HG02852 (cell line): ENCODE results near the gene MYO10.
"Not testable (repeated sequence)": the region's sequence is repeated elsewhere in the genome, so short reads cannot be mapped to it uniquely, and the experiment has no call there.

ENCODE experiments used
- ATAC-seq: cut with Tn5 transposase; IDR thresholded peaks from one replicate; pipeline ENCODE4 v1.9.1; 2021; ENCODE audit warnings: mild to moderate bottlenecking, moderate library complexity; ENCODE audit not compliant: unreplicated experiment

Gene MYO10

DNA sequence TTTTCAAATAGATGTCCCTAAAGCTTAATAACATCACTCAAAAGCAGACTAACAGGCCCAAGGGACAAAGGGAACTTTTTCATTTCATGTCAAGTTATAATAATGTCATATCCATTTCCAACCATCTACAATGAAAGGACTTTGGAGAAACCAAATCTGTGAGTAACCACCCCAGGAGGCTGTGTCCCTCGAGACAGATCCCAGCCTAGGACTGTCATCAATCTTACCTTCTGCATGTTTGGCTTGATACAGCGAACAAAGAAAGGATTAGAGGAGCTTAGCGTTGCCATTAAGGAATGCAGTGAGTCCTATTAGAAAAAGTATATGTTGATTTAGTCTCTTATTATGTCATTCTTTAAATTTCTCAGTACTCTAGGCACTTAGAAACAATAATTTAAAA is 181.5 kb downstream of the MYO10 start:
- ATAC-seq: no peak

GRCh38 chr5:16754086-16754485 is 182.0 kb downstream of the MYO10 start:
- no peak for ATAC-seq

DNA sequence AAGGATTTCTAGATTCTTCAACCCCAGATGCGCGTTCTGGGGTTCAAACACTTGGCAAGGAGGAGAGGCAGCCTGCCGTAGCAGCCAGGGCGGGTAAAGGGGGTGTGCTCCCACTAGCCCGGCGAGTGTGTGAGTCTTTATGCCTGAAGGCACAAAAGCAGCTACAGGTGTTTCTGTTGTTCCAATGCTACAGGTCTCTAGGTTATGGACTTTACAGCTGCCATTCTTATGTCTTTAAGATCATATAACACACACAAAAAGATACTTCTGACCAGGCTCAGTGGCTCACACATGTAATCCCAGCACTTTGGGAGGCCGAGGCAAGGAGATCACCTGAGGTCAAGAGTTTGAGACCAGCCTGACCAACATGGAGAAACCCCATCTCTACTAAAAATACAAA is 185.6 kb downstream of the MYO10 start:
- no peak for ATAC-seq

DNA sequence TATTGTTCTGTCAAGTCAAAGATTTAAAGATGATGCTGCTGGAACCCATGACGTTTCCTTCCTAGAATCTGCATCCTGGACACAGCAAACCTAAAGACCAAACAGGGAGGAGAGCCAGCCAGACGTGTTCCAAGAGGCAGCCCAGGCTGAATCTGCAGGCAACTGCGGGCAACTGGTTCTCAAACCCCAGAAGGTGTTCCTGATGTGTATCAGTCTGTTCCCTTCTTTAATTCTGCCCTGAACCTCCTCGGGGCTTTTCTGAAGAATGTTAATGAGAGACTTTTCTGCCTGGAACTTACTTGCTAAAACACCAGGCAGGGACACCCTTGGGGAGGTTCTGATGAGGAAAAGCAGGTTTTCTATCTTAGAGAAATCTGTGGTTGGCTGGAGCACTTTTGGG is 186.5 kb downstream of the MYO10 start:
- no peak for ATAC-seq

DNA sequence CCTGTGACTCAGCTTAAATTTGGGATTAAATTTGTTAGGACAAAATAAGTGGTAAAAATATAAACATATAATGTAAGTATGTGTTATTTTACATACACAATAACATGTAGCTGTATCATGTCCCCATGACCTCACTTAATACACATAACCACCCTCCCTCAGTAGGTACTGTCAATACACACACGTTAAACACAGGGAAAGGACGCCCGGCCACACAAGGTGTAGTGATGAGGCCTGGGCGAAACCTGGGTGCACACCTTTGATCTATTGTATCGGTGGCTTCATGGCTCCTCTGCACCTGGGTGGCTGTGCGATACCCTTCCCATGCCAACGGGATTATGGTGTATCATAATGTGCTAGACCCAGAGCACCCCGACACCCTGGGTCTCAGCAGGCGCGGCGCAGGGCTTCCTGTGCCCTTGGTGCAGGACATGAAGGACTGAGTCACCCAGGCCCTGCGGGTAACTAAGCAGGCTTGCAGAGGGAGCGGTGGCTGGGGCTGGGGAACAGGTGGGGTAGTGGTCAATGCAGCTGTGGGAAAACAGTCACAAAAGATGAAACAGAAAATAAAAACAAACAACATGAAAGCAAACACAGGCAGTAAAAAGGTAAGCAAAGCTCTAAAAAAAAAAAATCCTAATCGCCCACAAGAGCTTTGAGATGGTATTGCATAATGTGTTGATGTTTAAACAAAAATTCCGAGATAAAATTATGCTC is 191.8 kb downstream of the MYO10 start:
- no peak for ATAC-seq

DNA sequence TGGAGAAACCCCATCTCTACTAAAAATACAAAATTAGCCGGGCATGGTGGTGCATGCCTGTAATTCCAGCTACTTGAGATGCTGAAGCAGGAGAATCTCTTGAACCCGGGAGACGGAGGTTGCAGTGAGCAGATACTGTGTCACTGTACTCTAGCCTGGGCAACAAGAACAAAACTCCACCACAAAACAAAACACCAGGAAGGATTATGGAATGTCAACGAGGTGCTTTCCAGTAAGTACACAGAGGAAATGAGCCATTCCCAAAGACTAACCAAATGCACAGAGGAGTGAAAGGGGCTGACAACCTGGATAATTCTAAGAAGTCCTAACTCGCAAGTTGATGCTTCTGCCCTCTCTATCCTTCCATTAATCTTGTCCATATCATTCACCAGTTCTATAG is 193.2 kb downstream of the MYO10 start:
- no peak for ATAC-seq

- no peak for ATAC-seq
These were observed 195.2 kb downstream of the MYO10 start for GRCh38 chr5:16740811-16741392.

- ATAC-seq: no peak
These were observed 195.8 kb downstream of the MYO10 start for GRCh38 chr5:16740066-16740810.

- ATAC-seq: not testable (repeated sequence)
These were observed 197.7 kb downstream of the MYO10 start for GRCh38 chr5:16738393-16738792.

DNA sequence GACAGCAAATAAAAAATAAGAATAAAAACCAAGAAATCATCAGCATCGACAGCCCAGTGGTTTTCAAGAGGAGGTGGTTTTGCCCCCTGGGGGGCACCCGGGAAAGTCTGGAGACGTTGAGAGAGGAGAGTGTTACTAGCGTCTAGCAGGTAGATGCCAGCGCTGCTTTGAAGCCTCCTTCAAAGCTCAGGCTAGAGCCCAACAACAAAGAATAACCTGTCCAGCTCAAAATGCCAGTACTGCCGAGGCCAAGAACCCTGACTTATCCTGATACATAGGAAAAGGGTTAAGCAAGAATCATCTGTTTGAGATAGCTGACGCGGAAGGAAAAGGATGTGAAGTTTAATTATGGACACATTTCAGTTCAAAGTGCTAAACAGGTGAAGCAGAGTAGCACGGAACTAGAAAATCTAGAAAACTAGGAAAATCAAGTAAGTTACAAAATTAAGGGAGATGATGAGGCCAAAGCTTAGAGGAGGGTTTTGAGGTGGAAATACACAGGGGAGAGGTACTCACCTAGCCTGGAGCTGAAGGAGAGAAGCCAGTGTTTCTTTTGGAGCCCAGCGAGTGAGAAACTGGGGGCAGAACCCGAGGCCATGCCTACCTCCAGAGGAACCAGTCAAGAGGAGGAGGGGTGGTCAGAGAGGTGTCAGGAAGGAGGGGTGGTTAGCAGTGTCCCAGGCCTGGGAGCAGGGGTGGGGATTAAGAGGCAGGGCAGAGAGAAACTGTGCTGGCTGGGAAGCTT is 198.3 kb downstream of the MYO10 start:
- no peak for ATAC-seq

DNA sequence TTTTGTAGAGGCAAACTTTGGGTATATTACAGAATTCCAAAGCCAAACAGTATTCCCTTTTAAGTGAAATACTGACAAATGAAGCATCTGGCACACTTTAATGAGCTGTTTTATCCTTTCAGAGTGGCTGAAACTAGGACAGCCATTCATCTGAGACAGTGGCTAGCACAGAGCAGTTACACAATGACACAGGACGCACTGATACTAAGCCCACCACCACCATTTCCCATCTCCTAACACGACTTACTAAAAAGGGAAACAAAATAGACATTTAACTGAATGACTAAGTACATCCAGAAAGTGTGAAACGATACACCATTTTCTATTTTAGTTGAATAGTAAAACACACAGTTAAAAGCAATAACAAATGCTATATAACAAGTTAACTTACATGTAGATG is 198.9 kb downstream of the MYO10 start:
- ATAC-seq: no peak

- no peak for ATAC-seq
These were observed 199.7 kb downstream of the MYO10 start for GRCh38 chr5:16736158-16736995.

- no peak for ATAC-seq
These were observed 200.7 kb downstream of the MYO10 start for GRCh38 chr5:16735101-16736060.

GRCh38 chr5:16733331-16734006 is 202.6 kb downstream of the MYO10 start:
- no peak for ATAC-seq

GRCh38 chr5:16732356-16732755 is 203.7 kb downstream of the MYO10 start:
- ATAC-seq: no peak

DNA sequence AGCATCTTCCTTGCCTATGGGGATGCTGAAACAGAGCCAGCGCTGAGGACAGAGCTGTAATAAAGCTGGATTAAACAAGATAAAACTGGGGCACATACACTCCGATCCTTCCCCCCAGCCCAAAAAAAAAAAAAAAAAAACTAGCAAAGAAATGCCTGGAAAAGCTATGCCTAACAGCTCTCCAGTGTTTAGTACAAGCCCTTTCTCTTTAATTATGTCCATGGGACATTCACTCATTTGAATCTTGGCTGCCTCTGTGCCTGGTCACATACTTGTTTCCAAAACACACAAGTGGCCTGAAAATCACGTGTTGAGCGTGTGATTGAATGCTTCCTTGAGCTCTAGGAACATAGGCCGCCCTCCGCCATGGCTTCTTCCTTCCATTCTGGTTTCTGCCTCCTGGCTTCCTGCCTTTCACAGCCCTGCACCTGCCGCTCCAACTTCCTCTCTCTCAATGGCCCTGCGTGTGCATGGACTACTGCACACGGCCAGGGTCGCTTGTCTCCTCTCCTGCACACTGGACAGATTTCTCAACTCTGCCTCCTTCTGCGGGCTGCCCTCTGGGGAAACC is 208.2 kb downstream of the MYO10 start:
- no peak for ATAC-seq

DNA sequence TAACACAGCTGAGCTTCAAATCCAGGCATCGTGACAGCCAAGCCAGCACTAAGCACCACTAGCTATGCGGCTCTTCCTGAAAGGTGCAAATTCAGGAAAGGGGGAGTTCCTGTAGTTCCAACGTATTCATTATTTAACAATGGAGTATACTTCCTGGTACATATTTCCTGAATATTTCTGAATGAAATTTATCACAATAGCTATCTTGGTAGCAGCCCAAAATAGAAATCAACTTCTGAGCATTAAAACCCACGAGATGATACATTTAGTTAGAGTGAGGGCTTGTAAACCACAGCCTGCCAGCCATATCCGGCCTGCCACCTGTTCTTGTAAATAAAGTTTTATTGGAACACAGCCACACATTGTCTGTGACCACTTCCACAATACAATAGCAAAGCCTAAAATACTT is 209.5 kb downstream of the MYO10 start:
- no peak for ATAC-seq

- ATAC-seq: no peak
These were observed 210.5 kb downstream of the MYO10 start for GRCh38 chr5:16725575-16725974.

- ATAC-seq: no peak
These were observed 212.3 kb downstream of the MYO10 start for GRCh38 chr5:16723821-16724220.
